Stimulated activated CD8-positive, alpha-beta memory T cell treated with anti-CD3 and anti-CD28 coated beads, Interleukin-15, amount 100 ng/mL, for 4 hours (primary cell): ENCODE results near the gene CELSR3.

ENCODE experiments used
- DNase-seq, 2 donors: peaks; one replicate each; pipeline ENCODE4 v3.0.0-alpha.2; 2020; ENCODE audit warnings: low read depth in 2 of 2

Gene CELSR3

GRCh38 chr3:48662753-48663488, at the start of gene CELSR3:
Gene CELSR3, minus strand, starts transcription at chr3:48662886. Its CDS starts 252 bp downstream, at chr3:48662634.
- peak in 1 of 2 donors; percentile 41 for DNase-seq

- DNase-seq = no peak
Measured at GRCh38 chr3:48711727-48712126, 49.0 kb upstream of the CELSR3 start.

GRCh38 chr3:48709051-48709461, 46.4 kb upstream of the CELSR3 start:
- DNase-seq = no peak

DNA sequence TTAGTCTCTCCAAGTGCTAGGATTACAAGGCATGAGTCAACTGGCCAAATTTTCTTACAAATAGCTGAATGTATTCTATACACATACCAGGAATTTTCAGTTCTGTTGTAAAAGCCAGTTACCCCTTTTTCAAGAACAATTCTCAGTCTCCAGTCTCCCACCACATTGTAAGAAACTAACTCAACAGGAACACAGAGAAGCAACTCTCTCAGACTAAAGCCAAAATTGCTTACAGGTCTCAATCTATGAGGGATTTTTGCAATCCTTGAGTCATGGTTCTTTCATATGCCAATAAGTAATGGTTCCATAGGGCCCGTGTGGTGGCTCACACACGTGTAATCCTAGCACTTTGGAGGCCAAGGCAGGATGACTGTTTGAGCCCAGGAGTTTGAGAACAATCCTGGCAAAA, 45.8 kb upstream of the CELSR3 start:
- no peak for DNase-seq

GRCh38 chr3:48707157-48707556, 44.5 kb upstream of the CELSR3 start:
- no peak for DNase-seq

DNA sequence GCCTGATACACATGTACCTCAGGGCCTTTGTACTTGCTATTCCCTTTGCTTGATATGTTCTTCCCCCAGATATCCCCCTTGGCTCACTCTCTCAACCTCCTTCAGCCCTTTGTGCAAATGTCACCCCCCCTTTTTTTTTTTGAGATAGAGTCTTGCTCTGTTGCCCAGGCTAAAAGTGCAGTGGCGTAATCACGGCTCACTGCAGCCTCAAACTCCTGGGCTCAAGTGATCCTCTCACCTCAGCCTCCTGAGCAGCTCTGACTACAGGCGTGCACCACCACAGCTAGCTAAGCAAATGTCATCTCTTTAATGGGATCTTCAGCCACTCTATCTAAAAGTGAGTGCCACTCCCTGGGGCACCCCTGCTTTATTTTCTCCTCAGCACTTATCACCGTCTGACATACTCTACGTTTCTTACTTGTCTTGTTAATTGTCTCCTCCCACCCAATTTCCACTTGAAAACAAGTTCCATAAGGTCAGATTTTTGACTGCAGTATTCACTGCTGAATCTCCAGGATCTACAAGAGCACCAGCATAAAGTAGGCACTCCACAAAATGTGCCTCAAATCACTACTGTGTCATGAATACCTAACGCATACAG, 39.7 kb upstream of the CELSR3 start:
- no peak for DNase-seq

DNA sequence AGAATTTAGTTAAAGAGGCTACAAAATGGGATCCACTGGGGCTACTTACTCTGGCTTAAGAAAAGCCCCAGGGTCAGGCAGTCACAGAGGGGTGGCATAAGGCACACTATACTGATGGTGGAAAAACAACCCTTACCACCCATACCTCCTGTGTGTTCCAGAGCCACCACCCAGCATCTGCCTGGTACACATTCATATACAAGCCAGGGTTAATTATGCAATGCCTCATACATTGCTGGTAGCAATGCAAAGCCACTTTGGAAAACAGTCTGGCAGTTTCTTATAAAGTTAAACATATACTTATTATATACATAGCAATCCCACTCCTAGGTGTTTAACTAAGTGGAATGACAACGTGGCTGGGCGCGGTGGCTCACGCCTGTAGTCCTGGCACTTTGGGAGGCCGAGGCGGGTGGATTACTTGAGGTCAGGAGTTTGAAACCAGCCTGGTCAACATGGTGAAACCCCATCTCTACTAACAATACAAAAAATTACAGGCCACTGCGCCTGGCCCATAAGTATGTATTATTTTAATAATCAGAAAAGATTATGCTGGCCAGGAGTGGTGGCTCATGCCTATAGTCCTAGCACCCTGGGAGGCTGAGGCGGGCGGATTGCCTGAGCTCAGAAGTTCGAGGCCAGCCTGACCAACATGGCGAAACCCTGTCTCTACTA, 38.2 kb upstream of the CELSR3 start:
- DNase-seq = no peak

GRCh38 chr3:48698891-48699290, 36.2 kb upstream of the CELSR3 start:
- no peak for DNase-seq

DNA sequence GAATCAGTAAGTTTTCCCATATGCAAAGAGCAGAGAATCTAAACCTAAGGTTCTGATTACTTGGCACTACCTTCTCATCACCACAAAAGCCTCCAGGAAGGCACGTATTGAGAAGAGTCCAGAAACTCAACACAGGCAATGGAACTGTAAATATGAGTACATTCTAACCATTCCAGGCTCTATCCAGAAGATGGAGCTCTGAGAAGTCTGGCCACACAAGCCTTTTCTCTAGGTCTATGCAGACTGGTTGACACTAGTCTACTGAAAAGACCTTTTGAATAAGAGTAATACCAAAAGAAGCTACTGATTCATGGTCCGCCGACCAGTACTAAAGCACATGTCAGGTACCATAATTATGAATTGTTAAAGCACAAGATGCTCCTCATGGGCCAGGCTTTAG, 35.3 kb upstream of the CELSR3 start:
- no peak for DNase-seq

GRCh38 chr3:48696601-48697000, 33.9 kb upstream of the CELSR3 start:
- no peak for DNase-seq

GRCh38 chr3:48696156-48696555, 33.5 kb upstream of the CELSR3 start:
- no peak for DNase-seq

- no peak for DNase-seq
Measured at GRCh38 chr3:48695393-48695753, 32.7 kb upstream of the CELSR3 start.

GRCh38 chr3:48694610-48695392, 32.1 kb upstream of the CELSR3 start:
- DNase-seq = no peak

DNA sequence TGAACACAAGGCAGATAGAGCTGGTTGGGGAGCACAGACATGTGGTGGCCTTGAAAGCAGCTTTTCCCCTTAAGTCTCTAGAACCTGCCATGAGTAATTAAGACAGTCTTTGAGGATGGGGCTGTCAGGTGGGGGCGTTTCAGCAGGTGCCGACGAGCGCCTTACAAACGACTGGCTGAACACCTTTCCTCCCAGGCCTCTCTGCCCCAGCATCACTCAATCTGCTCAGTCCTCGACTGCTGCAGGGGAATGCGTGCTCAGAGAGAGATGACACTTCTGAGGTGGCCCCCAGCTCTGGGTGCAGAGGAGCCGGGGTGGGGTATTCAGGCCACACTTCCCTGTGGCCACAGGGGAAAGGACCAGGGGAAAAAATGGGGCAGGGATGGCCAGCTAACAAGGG, 31.1 kb upstream of the CELSR3 start:
- no peak for DNase-seq

DNA sequence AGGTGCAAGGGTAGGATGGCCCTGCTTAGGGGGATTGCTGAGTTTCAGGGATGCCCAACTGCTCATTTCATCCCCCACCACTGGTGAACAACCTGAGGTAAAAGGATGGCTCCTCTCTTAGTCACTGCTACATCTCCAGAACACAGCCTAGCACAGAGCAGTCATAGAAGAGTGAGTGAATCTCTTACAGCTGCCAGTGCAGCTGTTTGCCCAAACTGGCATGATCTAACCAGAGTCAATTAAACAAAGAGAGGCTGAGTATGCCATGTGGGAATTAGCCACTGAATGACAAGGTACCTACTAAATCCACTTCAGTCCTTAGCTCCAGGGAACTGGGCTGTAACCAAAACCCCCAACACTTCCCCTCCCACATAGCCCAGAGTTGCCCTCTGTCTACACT, 29.9 kb upstream of the CELSR3 start:
- DNase-seq = no peak

GRCh38 chr3:48690846-48691458, 28.3 kb upstream of the CELSR3 start:
- DNase-seq = no peak

- DNase-seq = no peak
Measured at GRCh38 chr3:48689384-48689783, 26.7 kb upstream of the CELSR3 start.

DNA sequence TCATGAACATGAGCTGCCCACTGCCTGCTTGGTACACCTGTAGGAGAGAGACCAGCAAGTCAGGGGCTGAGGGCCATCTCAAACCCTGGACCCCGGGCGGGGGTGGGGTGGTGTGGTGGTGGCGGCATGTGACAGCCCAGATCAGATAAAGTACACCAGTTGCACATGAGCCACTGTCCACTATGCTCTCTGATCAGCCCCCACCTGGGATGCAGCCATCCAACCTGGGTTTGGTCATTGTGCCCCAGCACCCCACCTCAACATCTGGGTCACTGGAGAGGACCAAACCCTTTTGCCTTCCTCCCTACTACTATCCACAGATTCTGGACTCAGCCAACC, 26.0 kb upstream of the CELSR3 start:
- DNase-seq = no peak

- no peak for DNase-seq
Measured at GRCh38 chr3:48688032-48688736, 25.5 kb upstream of the CELSR3 start.

DNA sequence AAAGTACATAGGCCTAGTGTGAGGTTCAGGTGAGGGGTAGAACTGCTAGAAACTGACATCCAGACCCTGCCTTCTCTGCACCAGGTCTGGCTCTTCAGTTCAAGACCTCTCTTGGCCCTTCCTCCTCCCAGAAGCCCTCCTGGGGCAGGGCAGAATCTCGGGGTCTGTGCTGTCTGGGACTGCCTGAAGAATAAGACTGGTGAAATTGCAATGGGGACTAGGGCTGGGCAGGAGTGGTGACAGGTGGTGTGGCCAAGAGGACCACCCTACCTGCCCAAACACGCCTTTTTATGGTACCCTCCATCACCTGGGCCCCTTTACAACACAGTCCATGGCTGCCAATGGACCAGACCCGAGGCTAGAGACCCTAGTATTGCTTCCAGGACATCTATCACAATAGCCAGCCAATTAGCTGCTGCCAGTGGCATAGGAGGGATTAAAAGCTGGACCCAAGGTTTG, 24.6 kb upstream of the CELSR3 start:
- no peak for DNase-seq

DNA sequence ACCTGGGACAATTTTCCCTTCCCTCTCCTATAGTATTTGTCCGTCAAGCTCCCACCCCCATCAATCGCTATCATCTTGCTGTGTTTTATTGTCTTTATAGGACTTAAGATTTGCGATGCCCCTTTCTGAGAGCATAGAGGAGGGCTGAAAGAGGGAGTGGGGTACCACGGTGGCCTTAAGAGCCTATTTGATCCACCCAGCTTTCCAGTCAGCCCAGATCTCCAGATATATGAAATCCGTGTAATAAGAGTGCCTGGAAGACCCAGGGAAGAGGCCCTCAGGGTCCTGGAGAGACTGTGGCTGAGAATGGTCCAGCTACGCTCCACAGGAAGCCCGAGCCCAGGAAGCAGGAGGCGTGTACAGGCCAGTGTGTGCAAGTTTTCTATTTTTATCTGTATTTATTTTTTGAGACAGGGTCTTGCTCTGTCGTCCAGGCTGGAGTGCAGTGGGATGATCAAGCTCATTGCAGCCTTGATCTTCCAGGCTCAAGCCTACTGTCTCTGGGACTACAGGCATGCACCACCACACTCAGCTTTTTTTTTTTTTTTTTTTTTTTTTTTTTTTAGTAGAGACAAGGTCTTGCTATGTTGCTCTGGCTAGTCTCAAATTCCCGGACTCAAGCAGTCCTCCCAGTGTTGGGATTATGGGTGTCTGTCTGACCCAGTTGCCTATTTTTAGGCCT, 24.0 kb upstream of the CELSR3 start:
- DNase-seq = no peak
